ENCODE results near the gene HDAC7.

Gene HDAC7

GRCh38 chr12:47757840-47758583 lies 61.7 kb downstream of the HDAC7 start:
- no peaks in the 10 kb centered on the region for H3K36me3 ChIP-seq (ENCODE audit: control insufficient read depth, low read depth, low read length)
- H3K4me3 ChIP-seq (ENCODE audit: low read length) = peak overlapping the region; percentile 55
- H3K9me3 ChIP-seq (ENCODE audit: control insufficient read depth, low read depth, low read length) = no peaks in the 10 kb centered on the region
- no peak overlapping the region for H3K9ac ChIP-seq (ENCODE audit: low read length)
- no peak overlapping the region for H3K27ac ChIP-seq (ENCODE audit: low read length)
- peaks cover 24% of the 10 kb centered on the region for H3K4me1 ChIP-seq (ENCODE audit: control insufficient read depth, low read depth, low read length)
- no peaks in the 10 kb centered on the region for H3K27me3 ChIP-seq (ENCODE audit: control insufficient read depth, insufficient read depth, low read length)

- no peak overlapping the region for H3K4me3 ChIP-seq (ENCODE audit: low read length)
- no peaks in the 10 kb centered on the region for H3K9me3 ChIP-seq (ENCODE audit: control insufficient read depth, low read depth, low read length)
- H3K27me3 ChIP-seq (ENCODE audit: control insufficient read depth, insufficient read depth, low read length) = no peaks in the 10 kb centered on the region
- no peak overlapping the region for H3K27ac ChIP-seq (ENCODE audit: low read length)
- no peaks in the 10 kb centered on the region for H3K36me3 ChIP-seq (ENCODE audit: control insufficient read depth, low read depth, low read length)
- H3K4me1 ChIP-seq (ENCODE audit: control insufficient read depth, low read depth, low read length) = peaks cover 24% of the 10 kb centered on the region
- H3K9ac ChIP-seq (ENCODE audit: low read length) = no peak overlapping the region
These were observed 62.3 kb downstream of the HDAC7 start for GRCh38 chr12:47757364-47757839.

GRCh38 chr12:47755655-47756562 lies 63.8 kb downstream of the HDAC7 start:
- H3K4me1 ChIP-seq (ENCODE audit: control insufficient read depth, low read depth, low read length) = peaks cover 24% of the 10 kb centered on the region
- H3K4me3 ChIP-seq (ENCODE audit: low read length) = no peak overlapping the region
- no peak overlapping the region for H3K9ac ChIP-seq (ENCODE audit: low read length)
- no peak overlapping the region for H3K27ac ChIP-seq (ENCODE audit: low read length)
- no peaks in the 10 kb centered on the region for H3K36me3 ChIP-seq (ENCODE audit: control insufficient read depth, low read depth, low read length)
- H3K27me3 ChIP-seq (ENCODE audit: control insufficient read depth, insufficient read depth, low read length) = no peaks in the 10 kb centered on the region
- no peaks in the 10 kb centered on the region for H3K9me3 ChIP-seq (ENCODE audit: control insufficient read depth, low read depth, low read length)

- Histone ChIP-seq H3K4me1 (ENCODE audit: control insufficient read depth, low read depth, low read length) (peaks cover 24% of the 10 kb centered on the region), H3K9ac (ENCODE audit: low read length) (no peak overlapping the region), H3K27me3 (ENCODE audit: control insufficient read depth, insufficient read depth, low read length) (no peaks in the 10 kb centered on the region), H3K36me3 (ENCODE audit: control insufficient read depth, low read depth, low read length) (no peaks in the 10 kb centered on the region), H3K9me3 (ENCODE audit: control insufficient read depth, low read depth, low read length) (no peaks in the 10 kb centered on the region), H3K4me3 (ENCODE audit: low read length) (no peak overlapping the region), H3K27ac (ENCODE audit: low read length) (no peak overlapping the region)
These were observed 64.8 kb downstream of the HDAC7 start for GRCh38 chr12:47754881-47755280.

- Histone ChIP-seq H3K9me3 (ENCODE audit: control insufficient read depth, low read depth, low read length) (no peaks in the 10 kb centered on the region), H3K27ac (ENCODE audit: low read length) (no peak overlapping the region), H3K4me1 (ENCODE audit: control insufficient read depth, low read depth, low read length) (peaks cover 17% of the 10 kb centered on the region), H3K36me3 (ENCODE audit: control insufficient read depth, low read depth, low read length) (no peaks in the 10 kb centered on the region), H3K4me3 (ENCODE audit: low read length) (no peak overlapping the region), H3K27me3 (ENCODE audit: control insufficient read depth, insufficient read depth, low read length) (no peaks in the 10 kb centered on the region), H3K9ac (ENCODE audit: low read length) (no peak overlapping the region)
These were observed 65.6 kb downstream of the HDAC7 start for GRCh38 chr12:47754126-47754525.

GRCh38 chr12:47753021-47754001 lies 66.4 kb downstream of the HDAC7 start:
- Histone ChIP-seq H3K9ac (ENCODE audit: low read length) (no peak overlapping the region), H3K9me3 (ENCODE audit: control insufficient read depth, low read depth, low read length) (no peaks in the 10 kb centered on the region), H3K4me3 (ENCODE audit: low read length) (no peak overlapping the region), H3K27me3 (ENCODE audit: control insufficient read depth, insufficient read depth, low read length) (no peaks in the 10 kb centered on the region), H3K36me3 (ENCODE audit: control insufficient read depth, low read depth, low read length) (no peaks in the 10 kb centered on the region), H3K4me1 (ENCODE audit: control insufficient read depth, low read depth, low read length) (peaks cover 13% of the 10 kb centered on the region), H3K27ac (ENCODE audit: low read length) (no peak overlapping the region)

GRCh38 chr12:47752552-47752951 lies 67.2 kb downstream of the HDAC7 start:
- Histone ChIP-seq H3K4me1 (ENCODE audit: control insufficient read depth, low read depth, low read length) (peaks cover 6% of the 10 kb centered on the region), H3K27me3 (ENCODE audit: control insufficient read depth, insufficient read depth, low read length) (no peaks in the 10 kb centered on the region)

GRCh38 chr12:47752121-47752520 lies 67.6 kb downstream of the HDAC7 start:
- H3K9ac ChIP-seq (ENCODE audit: low read length) = no peak overlapping the region
- no peaks in the 10 kb centered on the region for H3K9me3 ChIP-seq (ENCODE audit: control insufficient read depth, low read depth, low read length)
- no peak overlapping the region for H3K4me3 ChIP-seq (ENCODE audit: low read length)
- H3K27me3 ChIP-seq (ENCODE audit: control insufficient read depth, insufficient read depth, low read length) = no peaks in the 10 kb centered on the region
- peaks cover 6% of the 10 kb centered on the region for H3K4me1 ChIP-seq (ENCODE audit: control insufficient read depth, low read depth, low read length)
- no peaks in the 10 kb centered on the region for H3K36me3 ChIP-seq (ENCODE audit: control insufficient read depth, low read depth, low read length)
- H3K27ac ChIP-seq (ENCODE audit: low read length) = no peak overlapping the region

More at GRCh38 chr12:47752552-47752951, 67.2 kb downstream of the HDAC7 start:
- no peaks in the 10 kb centered on the region for H3K36me3 ChIP-seq (ENCODE audit: control insufficient read depth, low read depth, low read length)
- no peaks in the 10 kb centered on the region for H3K9me3 ChIP-seq (ENCODE audit: control insufficient read depth, low read depth, low read length)
- no peak overlapping the region for H3K27ac ChIP-seq (ENCODE audit: low read length)
- H3K9ac ChIP-seq (ENCODE audit: low read length) = no peak overlapping the region
- H3K4me3 ChIP-seq (ENCODE audit: low read length) = no peak overlapping the region

GRCh38 chr12:47751561-47751960 lies 68.1 kb downstream of the HDAC7 start:
- H3K9ac ChIP-seq (ENCODE audit: low read length) = no peak overlapping the region
- peaks cover 6% of the 10 kb centered on the region for H3K4me1 ChIP-seq (ENCODE audit: control insufficient read depth, low read depth, low read length)
- H3K27me3 ChIP-seq (ENCODE audit: control insufficient read depth, insufficient read depth, low read length) = no peaks in the 10 kb centered on the region
- no peak overlapping the region for H3K27ac ChIP-seq (ENCODE audit: low read length)
- no peaks in the 10 kb centered on the region for H3K9me3 ChIP-seq (ENCODE audit: control insufficient read depth, low read depth, low read length)
- H3K4me3 ChIP-seq (ENCODE audit: low read length) = no peak overlapping the region
- no peaks in the 10 kb centered on the region for H3K36me3 ChIP-seq (ENCODE audit: control insufficient read depth, low read depth, low read length)

- H3K27me3 ChIP-seq (ENCODE audit: control insufficient read depth, insufficient read depth, low read length) = no peaks in the 10 kb centered on the region
- H3K9me3 ChIP-seq (ENCODE audit: control insufficient read depth, low read depth, low read length) = no peaks in the 10 kb centered on the region
- peaks cover 6% of the 10 kb centered on the region for H3K4me1 ChIP-seq (ENCODE audit: control insufficient read depth, low read depth, low read length)
- no peak overlapping the region for H3K27ac ChIP-seq (ENCODE audit: low read length)
- no peak overlapping the region for H3K9ac ChIP-seq (ENCODE audit: low read length)
- H3K4me3 ChIP-seq (ENCODE audit: low read length) = no peak overlapping the region
- H3K36me3 ChIP-seq (ENCODE audit: control insufficient read depth, low read depth, low read length) = no peaks in the 10 kb centered on the region
These were observed 68.7 kb downstream of the HDAC7 start for GRCh38 chr12:47750916-47751470.
